Activated naive CD4-positive, alpha-beta T cell treated with anti-CD3 and anti-CD28 coated beads, Interleukin-2, amount 10 ng/mL, durations not matched to agents 7 days and 5 days (primary cell): Measurements from ENCODE around the gene LSAMP.
"Not testable (repeated sequence)": the region's sequence is repeated elsewhere in the genome, so short reads cannot be mapped to it uniquely, and the experiment has no call there.

ENCODE experiments used
- CTCF ChIA-PET: fragments of 350-600 bp; sonication (Branson Sonifier 250); formaldehyde crosslinking; loops from one replicate; lab custom pipeline; 2021; ENCODE audit warnings: antibody characterized with exemption; lab: Charles Lee
- DNase-seq: peaks from one replicate; pipeline ENCODE4 v3.0.0-alpha.2; 2020
- H3K27ac Mint-ChIP-seq: one replicate; pipeline ENCODE4 v1.8.0; 2021; ENCODE audit warnings: mild to moderate bottlenecking, moderate library complexity, mixed read lengths
- H3K27me3 Mint-ChIP-seq: one replicate; pipeline ENCODE4 v1.8.0; 2021; ENCODE audit warnings: mild to moderate bottlenecking, mixed read lengths
- H3K36me3 Mint-ChIP-seq: one replicate; pipeline ENCODE4 v1.8.0; 2021; ENCODE audit warnings: mixed read lengths
- H3K4me1 Mint-ChIP-seq: one replicate; pipeline ENCODE4 v1.8.0; 2021; ENCODE audit warnings: mixed read lengths
- H3K4me3 Mint-ChIP-seq: one replicate; pipeline ENCODE4 v1.8.0; 2021; ENCODE audit warnings: mild to moderate bottlenecking, moderate library complexity, mixed read lengths
- H3K9me3 Mint-ChIP-seq: one replicate; pipeline ENCODE4 v1.8.0; 2021; ENCODE audit warnings: mixed read lengths

The LSAMP gene

GRCh38 chr3:115784739-115785536 is 660.3 kb downstream of the LSAMP start:
- CTCF ChIA-PET = interaction anchor here (0.6 to 2.9 kb wide), 17 partner anchors 8 to 693 kb away, joined by 3 to 26 read pairs (median 5); no protein-coding TSS in a partner anchor
- H3K4me3 Mint-ChIP-seq = peak overlapping the region; percentile 83
- DNase-seq = no peak

GRCh38 chr3:115783938-115784738 is 661.1 kb downstream of the LSAMP start:
- Mint-ChIP-seq H3K4me1 (peaks cover 17% of the 10 kb centered on the region), H3K4me3 (peak overlapping the region; percentile 83), H3K27ac (peak overlapping the region; percentile 97), H3K36me3 (no peaks in the 10 kb centered on the region), H3K27me3 (peaks cover 13% of the 10 kb centered on the region), H3K9me3 (no peaks in the 10 kb centered on the region)
- CTCF ChIA-PET = interaction anchor here (0.6 to 2.9 kb wide), 17 partner anchors 8 to 693 kb away, joined by 3 to 26 read pairs (median 5); no protein-coding TSS in a partner anchor
- peak; percentile 95 for DNase-seq

More at GRCh38 chr3:115784739-115785536, 660.3 kb downstream of the LSAMP start:
- H3K4me1 Mint-ChIP-seq = peaks cover 17% of the 10 kb centered on the region
- no peaks in the 10 kb centered on the region for H3K36me3 Mint-ChIP-seq
- no peaks in the 10 kb centered on the region for H3K9me3 Mint-ChIP-seq
- H3K27ac Mint-ChIP-seq = peak overlapping the region; percentile 97
- peaks cover 13% of the 10 kb centered on the region for H3K27me3 Mint-ChIP-seq

DNA sequence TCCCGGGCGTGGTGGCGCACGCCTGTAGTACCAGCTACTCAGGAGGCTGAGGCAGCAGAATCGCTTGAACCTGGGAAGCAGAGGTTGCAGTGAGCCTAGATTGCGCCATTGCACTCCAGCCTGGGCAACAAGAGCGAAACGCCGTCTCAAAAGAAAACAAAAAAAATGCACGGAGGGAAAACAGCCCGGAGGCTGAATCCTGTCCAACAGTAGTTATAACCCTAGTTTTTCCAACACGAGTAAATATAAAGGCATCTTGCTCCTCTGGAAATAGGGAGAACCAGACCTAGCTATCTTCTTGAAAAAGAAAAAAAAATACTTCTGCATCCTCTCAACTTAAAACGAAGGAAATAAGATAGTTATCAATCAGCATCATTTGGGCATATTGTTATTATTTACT is 661.9 kb downstream of the LSAMP start:
- Mint-ChIP-seq H3K4me1 (peaks cover 17% of the 10 kb centered on the region), H3K4me3 (peak overlapping the region; percentile 83), H3K27me3 (peaks cover 13% of the 10 kb centered on the region)
- H3K36me3 Mint-ChIP-seq, H3K9me3 Mint-ChIP-seq, H3K27ac Mint-ChIP-seq, DNase-seq: not testable (repeated sequence)
- CTCF ChIA-PET = interaction anchor here (1.1 to 2.9 kb wide), 11 partner anchors 9 to 692 kb away, joined by 3 to 26 read pairs (median 6); no protein-coding TSS in a partner anchor

- Mint-ChIP-seq H3K36me3 (no peaks in the 10 kb centered on the region), H3K9me3 (no peaks in the 10 kb centered on the region), H3K27ac (no peak overlapping the region), H3K27me3 (peaks cover 9% of the 10 kb centered on the region), H3K4me3 (no peak overlapping the region), H3K4me1 (peaks cover 6% of the 10 kb centered on the region)
- CTCF ChIA-PET = no interaction called here
- no peak for DNase-seq
These were observed 666.3 kb downstream of the LSAMP start for GRCh38 chr3:115779011-115779410.

GRCh38 chr3:115772951-115773350 is 672.3 kb downstream of the LSAMP start:
- H3K36me3 Mint-ChIP-seq = no peaks in the 10 kb centered on the region
- no peak overlapping the region for H3K27ac Mint-ChIP-seq
- no peaks in the 10 kb centered on the region for H3K4me1 Mint-ChIP-seq
- H3K27me3 Mint-ChIP-seq = peaks cover 10% of the 10 kb centered on the region
- H3K9me3 Mint-ChIP-seq = no peaks in the 10 kb centered on the region
- no peak overlapping the region for H3K4me3 Mint-ChIP-seq
- DNase-seq = no peak
- CTCF ChIA-PET = no interaction called here

DNA sequence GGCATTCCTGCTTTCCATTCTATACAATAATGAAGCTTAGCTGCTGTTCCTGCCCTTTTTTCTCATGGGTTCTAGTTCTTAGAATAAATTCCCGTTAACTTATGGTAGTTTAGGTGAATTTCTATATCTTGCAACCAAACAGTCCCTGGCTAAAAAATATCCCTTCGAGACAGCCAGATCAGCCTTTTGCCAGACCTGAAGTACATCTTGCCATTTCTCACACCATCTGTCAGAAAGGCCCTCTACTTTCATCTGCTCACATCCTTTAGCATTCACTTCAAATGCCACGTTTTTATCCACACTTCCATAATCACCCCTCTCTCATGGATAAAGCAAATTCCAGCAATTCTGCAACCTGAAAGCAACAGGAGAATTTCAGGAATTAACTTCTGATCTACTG is 676.6 kb downstream of the LSAMP start:
- Mint-ChIP-seq H3K36me3 (no peaks in the 10 kb centered on the region), H3K27ac (no peak overlapping the region), H3K4me3 (no peak overlapping the region), H3K4me1 (no peaks in the 10 kb centered on the region), H3K9me3 (no peaks in the 10 kb centered on the region), H3K27me3 (peaks cover 3% of the 10 kb centered on the region)
- DNase-seq = no peak
- CTCF ChIA-PET = interaction anchor here (0.8 kb wide), 1 partner anchor 16 kb away, joined by 3 read pairs; no protein-coding TSS in a partner anchor

DNA sequence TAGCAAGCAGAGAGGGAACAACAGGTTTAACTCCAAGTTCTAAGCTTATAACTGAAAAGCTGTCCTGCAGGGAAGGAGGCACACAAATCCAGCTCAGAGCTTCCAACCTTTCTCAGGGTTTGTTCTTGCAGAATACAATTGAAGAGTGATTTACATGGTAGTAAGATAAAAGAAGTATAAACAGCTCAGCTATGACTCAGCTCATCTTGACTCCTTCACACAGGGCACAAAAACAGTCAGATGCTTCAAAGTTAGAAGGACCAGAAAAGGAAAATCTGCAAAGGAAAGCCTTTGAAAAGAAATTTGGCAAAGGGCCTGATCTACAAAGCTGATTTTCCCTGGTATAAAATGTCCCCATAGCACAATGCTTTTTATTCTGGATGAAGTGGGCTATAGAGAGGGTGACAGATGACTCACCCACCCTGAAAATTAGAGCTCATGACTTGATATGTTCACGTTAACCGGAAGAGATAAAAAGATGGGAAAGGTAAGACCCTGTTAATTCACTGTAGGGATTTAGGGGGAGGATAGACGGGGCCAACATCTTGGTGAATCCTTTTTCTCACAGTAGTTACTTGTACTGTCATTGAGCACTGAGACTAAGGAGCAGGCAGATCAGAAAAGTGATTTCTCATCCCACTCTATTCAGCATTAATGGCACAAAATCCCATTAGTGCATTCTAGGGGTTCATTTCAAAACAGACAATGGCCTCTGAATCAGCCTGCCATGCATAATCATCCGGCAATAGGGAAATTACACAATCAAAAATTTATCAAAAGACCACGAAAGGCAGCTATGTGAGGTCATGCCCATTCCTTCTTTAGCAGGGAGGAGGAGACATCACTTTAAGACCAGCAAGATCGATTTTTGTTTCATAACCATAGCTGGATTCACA is 678.5 kb downstream of the LSAMP start:
- H3K9me3 Mint-ChIP-seq = no peaks in the 10 kb centered on the region
- H3K27me3 Mint-ChIP-seq = peaks cover 3% of the 10 kb centered on the region
- CTCF ChIA-PET = no interaction called here
- no peak overlapping the region for H3K27ac Mint-ChIP-seq
- no peak overlapping the region for H3K4me3 Mint-ChIP-seq
- H3K36me3 Mint-ChIP-seq = no peaks in the 10 kb centered on the region
- no peak for DNase-seq
- H3K4me1 Mint-ChIP-seq = no peaks in the 10 kb centered on the region

DNA sequence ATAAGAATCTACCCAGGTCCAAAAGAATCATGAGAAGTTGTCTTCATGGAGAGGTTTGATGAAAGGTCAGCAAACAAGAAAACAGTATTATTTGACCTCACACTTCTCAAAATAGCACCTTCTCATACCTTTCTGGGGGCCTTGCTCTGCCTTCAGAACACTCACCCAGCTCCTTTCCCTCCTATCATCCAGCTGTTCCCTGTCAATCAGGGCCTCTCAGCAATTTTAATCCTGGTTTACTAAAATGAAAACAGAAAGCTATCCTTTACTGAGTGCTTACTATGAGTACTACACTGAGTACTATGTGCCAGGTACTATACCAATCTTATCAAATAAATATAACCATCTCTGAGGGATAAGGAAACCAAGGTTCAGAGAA is 683.4 kb downstream of the LSAMP start:
- no peaks in the 10 kb centered on the region for H3K4me1 Mint-ChIP-seq

GRCh38 chr3:115760716-115761115 is 684.6 kb downstream of the LSAMP start:
- H3K36me3 Mint-ChIP-seq = no peaks in the 10 kb centered on the region

More for the DNA sequence above, 683.4 kb downstream of the LSAMP start:
- DNase-seq = no peak
- Mint-ChIP-seq H3K9me3 (no peaks in the 10 kb centered on the region), H3K36me3 (no peaks in the 10 kb centered on the region), H3K4me3 (no peak overlapping the region), H3K27me3 (peaks cover 9% of the 10 kb centered on the region), H3K27ac (no peak overlapping the region)
- CTCF ChIA-PET = interaction anchor here (0.6 kb wide), 1 partner anchor 656 kb away, joined by 3 read pairs; no protein-coding TSS in a partner anchor

GRCh38 chr3:115758076-115758763 is 687.1 kb downstream of the LSAMP start:
- no peaks in the 10 kb centered on the region for H3K4me1 Mint-ChIP-seq
- H3K27me3 Mint-ChIP-seq = peaks cover 18% of the 10 kb centered on the region
- H3K4me3 Mint-ChIP-seq = no peak overlapping the region
- no peak overlapping the region for H3K27ac Mint-ChIP-seq
- DNase-seq = no peak
- no peaks in the 10 kb centered on the region for H3K9me3 Mint-ChIP-seq
- no peaks in the 10 kb centered on the region for H3K36me3 Mint-ChIP-seq
- CTCF ChIA-PET = no interaction called here

More at GRCh38 chr3:115760716-115761115, 684.6 kb downstream of the LSAMP start:
- Mint-ChIP-seq H3K4me3 (no peak overlapping the region), H3K4me1 (no peaks in the 10 kb centered on the region), H3K27me3 (peaks cover 9% of the 10 kb centered on the region), H3K9me3 (no peaks in the 10 kb centered on the region), H3K27ac (no peak overlapping the region)
- CTCF ChIA-PET = no interaction called here
- DNase-seq = no peak

GRCh38 chr3:115752978-115753377 is 692.3 kb downstream of the LSAMP start:
- H3K27ac Mint-ChIP-seq, DNase-seq, H3K27me3 Mint-ChIP-seq, H3K4me3 Mint-ChIP-seq, H3K9me3 Mint-ChIP-seq, CTCF ChIA-PET, H3K4me1 Mint-ChIP-seq, H3K36me3 Mint-ChIP-seq: not testable (repeated sequence)
